Activated CD4-positive, alpha-beta T cell treated with anti-CD3 and anti-CD28 coated beads, Interleukin-2, amount 10 ng/mL, durations not matched to agents 24 days and 14 days (primary cell): ENCODE measurements around the gene CDK3. TPM values are rescaled to one million over a fixed set of nuclear protein-coding genes. Genes with fewer than 3 reads are reported as not detected.
A peak's percentile ranks its signal among the peaks of the same experiment; 100 is the strongest.

Source experiments
- DNase-seq: peaks from one replicate; pipeline ENCODE4 v3.0.0; 2022
- H3K27ac Mint-ChIP-seq: one replicate; pipeline ENCODE4 v1.8.0; 2022; ENCODE audit warnings: mild to moderate bottlenecking, mixed read lengths
- H3K27me3 Mint-ChIP-seq: one replicate; pipeline ENCODE4 v1.8.0; 2022; ENCODE audit warnings: mixed read lengths
- H3K36me3 Mint-ChIP-seq: one replicate; pipeline ENCODE4 v1.8.0; 2022; ENCODE audit warnings: low read depth, mild to moderate bottlenecking, mixed read lengths
- H3K4me1 Mint-ChIP-seq: one replicate; pipeline ENCODE4 v1.8.0; 2021; ENCODE audit warnings: mixed read lengths
- H3K4me3 Mint-ChIP-seq: one replicate; pipeline ENCODE4 v1.8.0; 2022; ENCODE audit warnings: mild to moderate bottlenecking, moderate library complexity, mixed read lengths
- H3K9me3 Mint-ChIP-seq: one replicate; pipeline ENCODE4 v1.8.0; 2021; ENCODE audit warnings: mixed read lengths
- intact Hi-C: fragments of 100-400 bp; cut with micrococcal nuclease; formaldehyde crosslinking; loops from one replicate; pipeline ENCODE4 v1.15.1; 2023
- total RNA-seq: library from RNA; stranded (reverse); gene quantifications from 2 replicates; pipeline ENCODE4 v1.2.3, GENCODE V29; 2022

CDK3 gene
- total RNA-seq, 1 donor from 2014 or later: 7.4 TPM

DNA sequence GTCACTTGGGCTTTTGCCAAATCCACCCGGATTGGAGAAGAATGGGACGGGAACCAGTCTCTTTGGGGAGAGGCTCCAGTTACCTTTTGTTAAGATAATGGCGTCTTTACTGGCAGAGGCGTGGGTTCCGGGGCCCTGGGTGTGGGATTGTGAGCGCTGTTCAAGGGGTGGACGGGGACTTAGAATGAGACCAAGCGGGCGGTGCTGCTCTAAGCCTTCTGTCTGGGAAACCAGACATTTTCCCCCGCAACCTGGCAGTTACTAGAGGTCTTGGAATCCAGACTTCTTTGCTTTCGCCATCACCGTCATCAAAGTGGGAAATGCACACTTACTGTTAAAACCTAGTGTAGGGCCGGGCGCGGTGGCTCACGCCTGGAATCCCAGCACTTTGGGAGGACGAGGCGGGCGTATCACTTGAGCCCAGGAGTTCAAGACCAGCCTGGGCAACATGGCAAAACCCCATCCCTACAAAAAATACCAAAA, 20.9 kb upstream of the CDK3 start:
- no peak for DNase-seq
- Mint-ChIP-seq H3K9me3 (no peaks in the 10 kb centered on the region), H3K27me3 (no peaks in the 10 kb centered on the region), H3K4me1 (peaks cover 30% of the 10 kb centered on the region), H3K27ac (peak overlapping the region; percentile 97), H3K36me3 (peaks cover 5% of the 10 kb centered on the region), H3K4me3 (peak overlapping the region; percentile 98)
- intact Hi-C loops: loop anchor here (1.0 to 2.0 kb wide), 4 partner anchors 17 to 125 kb away; partner anchors contain the start of genes FBF1, MRPL38 and WBP2

- Mint-ChIP-seq H3K4me1 (peaks cover 28% of the 10 kb centered on the region), H3K36me3 (peaks cover 4% of the 10 kb centered on the region), H3K4me3 (peak overlapping the region; percentile 98), H3K27me3 (no peaks in the 10 kb centered on the region), H3K27ac (peak overlapping the region; percentile 97), H3K9me3 (no peaks in the 10 kb centered on the region)
- DNase-seq: no peak
- intact Hi-C loops: no loop called here
These were observed 20.3 kb upstream of the CDK3 start for GRCh38 chr17:75980188-75981018.

- Mint-ChIP-seq H3K4me3 (peak overlapping the region; percentile 98), H3K27ac (peak overlapping the region; percentile 97), H3K4me1 (peaks cover 24% of the 10 kb centered on the region), H3K36me3 (peaks cover 2% of the 10 kb centered on the region), H3K27me3 (no peaks in the 10 kb centered on the region), H3K9me3 (no peaks in the 10 kb centered on the region)
- DNase-seq: no peak
- intact Hi-C loops: no loop called here
These were observed 19.5 kb upstream of the CDK3 start for GRCh38 chr17:75981019-75981615.

DNA sequence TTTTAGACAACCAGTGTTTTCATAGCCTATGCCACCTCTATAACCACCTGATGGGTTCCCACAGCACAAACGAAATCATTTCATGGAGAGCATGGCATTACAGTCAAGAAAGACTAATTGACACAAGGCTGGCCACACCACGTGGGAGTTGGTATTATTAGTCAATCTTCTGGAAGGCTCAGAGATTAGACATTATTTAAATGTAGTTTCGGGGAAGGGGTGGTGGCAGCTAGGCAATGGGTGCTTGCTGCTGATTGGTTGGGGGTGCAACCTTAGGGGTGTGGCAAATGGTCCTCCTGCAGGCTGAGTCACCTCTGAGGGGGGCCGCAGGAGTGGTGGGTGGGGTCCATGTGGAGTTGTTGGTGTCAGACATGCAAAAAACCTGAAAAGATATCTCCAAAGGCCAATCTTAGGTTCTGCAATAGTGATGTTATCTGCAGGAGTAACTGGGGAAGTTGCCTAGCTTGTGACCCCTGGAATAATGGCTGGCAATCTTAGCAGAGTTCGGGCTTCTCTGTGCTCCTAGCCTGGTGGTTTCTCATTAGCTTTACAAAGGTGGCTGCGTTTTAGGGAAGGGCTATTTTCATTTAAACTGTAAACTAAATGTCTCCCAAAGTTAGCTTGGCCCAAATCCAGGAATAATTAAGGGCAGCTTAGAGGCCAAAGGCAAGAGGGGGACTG, 17.0 kb upstream of the CDK3 start:
- Mint-ChIP-seq H3K27me3 (no peaks in the 10 kb centered on the region), H3K36me3 (no peaks in the 10 kb centered on the region), H3K9me3 (no peaks in the 10 kb centered on the region), H3K4me3 (no peak overlapping the region), H3K27ac (no peak overlapping the region), H3K4me1 (peaks cover 12% of the 10 kb centered on the region)
- intact Hi-C loops: no loop called here
- no peak for DNase-seq

DNA sequence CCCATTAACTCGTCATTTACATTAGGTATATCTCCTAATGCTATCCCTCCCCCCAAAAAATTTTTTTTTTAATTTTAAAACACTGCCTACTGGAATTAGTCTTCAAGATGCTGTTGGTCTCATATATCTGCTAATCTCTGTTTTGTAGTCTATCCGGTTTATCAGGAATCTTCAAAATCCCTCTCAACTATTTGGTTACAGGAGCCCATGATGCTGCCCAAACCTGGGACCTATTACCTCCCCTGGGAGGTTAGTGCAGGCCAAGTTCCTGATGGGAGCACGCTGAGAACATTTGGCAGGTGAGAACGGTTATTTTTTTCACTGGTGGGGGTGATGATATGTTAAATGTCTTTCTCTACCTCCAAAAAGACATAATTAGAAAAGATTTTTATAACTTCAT, 14.7 kb upstream of the CDK3 start:
- no peaks in the 10 kb centered on the region for H3K9me3 Mint-ChIP-seq
- intact Hi-C loops: no loop called here
- DNase-seq: no peak

GRCh38 chr17:75987041-75987440, 13.6 kb upstream of the CDK3 start:
- Mint-ChIP-seq H3K36me3 (peaks cover 4% of the 10 kb centered on the region), H3K27ac (no peak overlapping the region), H3K9me3 (no peaks in the 10 kb centered on the region), H3K4me1 (peaks cover 1% of the 10 kb centered on the region), H3K27me3 (no peaks in the 10 kb centered on the region), H3K4me3 (no peak overlapping the region)
- intact Hi-C loops: no loop called here
- no peak for DNase-seq

More for the DNA sequence above, 14.7 kb upstream of the CDK3 start:
- Mint-ChIP-seq H3K36me3 (no peaks in the 10 kb centered on the region), H3K4me1 (peaks cover 2% of the 10 kb centered on the region), H3K4me3 (no peak overlapping the region), H3K27ac (no peak overlapping the region), H3K27me3 (no peaks in the 10 kb centered on the region)

- H3K4me3 Mint-ChIP-seq: no peak overlapping the region
- DNase-seq: no peak
- H3K9me3 Mint-ChIP-seq: no peaks in the 10 kb centered on the region
- no peak overlapping the region for H3K27ac Mint-ChIP-seq
- intact Hi-C loops: no loop called here
- H3K36me3 Mint-ChIP-seq: peaks cover 8% of the 10 kb centered on the region
- H3K4me1 Mint-ChIP-seq: peaks cover 5% of the 10 kb centered on the region
- no peaks in the 10 kb centered on the region for H3K27me3 Mint-ChIP-seq
These were observed 9.3 kb upstream of the CDK3 start for GRCh38 chr17:75991396-75991795.

- intact Hi-C loops: no loop called here
- H3K4me1 Mint-ChIP-seq: peaks cover 19% of the 10 kb centered on the region
These were observed 5.8 kb upstream of the CDK3 start for GRCh38 chr17:75994802-75995370.

DNA sequence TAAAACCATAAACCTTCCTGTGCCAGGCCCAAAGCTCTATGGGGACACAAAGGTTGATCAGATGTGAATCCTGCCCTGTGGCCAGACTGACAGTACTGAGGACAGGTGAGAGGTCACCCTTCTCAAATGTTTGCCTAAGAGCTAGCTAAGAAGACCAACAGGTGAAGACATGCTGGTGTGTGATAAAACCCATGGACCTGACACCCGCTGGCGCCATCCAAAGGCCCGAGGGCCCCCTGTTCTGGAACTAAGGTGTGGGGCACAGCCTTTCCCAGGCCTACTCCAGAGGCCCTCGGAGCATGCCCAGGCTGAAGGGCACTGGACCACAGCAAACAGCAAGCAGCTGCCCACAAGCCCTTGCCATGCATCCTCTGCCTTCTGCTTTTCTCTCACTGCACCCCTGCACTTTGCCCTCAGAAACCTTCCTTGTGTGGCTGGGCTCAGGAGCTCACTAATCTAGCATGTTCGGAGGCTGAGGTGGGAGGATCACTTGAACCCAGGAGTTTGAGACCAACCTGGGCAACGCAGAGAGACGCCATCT, 5.2 kb upstream of the CDK3 start:
- Mint-ChIP-seq H3K36me3 (peaks cover 8% of the 10 kb centered on the region), H3K4me3 (no peak overlapping the region), H3K4me1 (peaks cover 19% of the 10 kb centered on the region), H3K9me3 (no peaks in the 10 kb centered on the region), H3K27ac (peak overlapping the region; percentile 71), H3K27me3 (no peaks in the 10 kb centered on the region)
- intact Hi-C loops: no loop called here
- no peak for DNase-seq

More at GRCh38 chr17:75994802-75995370, 5.8 kb upstream of the CDK3 start:
- no peak overlapping the region for H3K27ac Mint-ChIP-seq
- H3K9me3 Mint-ChIP-seq: no peaks in the 10 kb centered on the region
- no peak for DNase-seq
- no peak overlapping the region for H3K4me3 Mint-ChIP-seq
- no peaks in the 10 kb centered on the region for H3K27me3 Mint-ChIP-seq
- H3K36me3 Mint-ChIP-seq: peaks cover 8% of the 10 kb centered on the region

- intact Hi-C loops: loop anchor here (2.0 kb wide), 1 partner anchor 18 kb away; the partner anchor contains the start of genes ACOX1 and TEN1
- Mint-ChIP-seq H3K4me1 (peaks cover 19% of the 10 kb centered on the region), H3K27ac (peak overlapping the region; percentile 79), H3K27me3 (no peaks in the 10 kb centered on the region), H3K4me3 (peak overlapping the region; percentile 65), H3K36me3 (peaks cover 4% of the 10 kb centered on the region), H3K9me3 (no peaks in the 10 kb centered on the region)
- peak; percentile 83 for DNase-seq
These were observed 3.7 kb upstream of the CDK3 start for GRCh38 chr17:75996665-75997590.

GRCh38 chr17:75998327-75998795, 2.3 kb upstream of the CDK3 start:
- intact Hi-C loops: no loop called here
- Mint-ChIP-seq H3K27ac (peak overlapping the region; percentile 29), H3K9me3 (no peaks in the 10 kb centered on the region), H3K27me3 (no peaks in the 10 kb centered on the region), H3K4me3 (no peak overlapping the region), H3K36me3 (peaks cover 3% of the 10 kb centered on the region), H3K4me1 (peaks cover 19% of the 10 kb centered on the region)
- DNase-seq: no peak

DNA sequence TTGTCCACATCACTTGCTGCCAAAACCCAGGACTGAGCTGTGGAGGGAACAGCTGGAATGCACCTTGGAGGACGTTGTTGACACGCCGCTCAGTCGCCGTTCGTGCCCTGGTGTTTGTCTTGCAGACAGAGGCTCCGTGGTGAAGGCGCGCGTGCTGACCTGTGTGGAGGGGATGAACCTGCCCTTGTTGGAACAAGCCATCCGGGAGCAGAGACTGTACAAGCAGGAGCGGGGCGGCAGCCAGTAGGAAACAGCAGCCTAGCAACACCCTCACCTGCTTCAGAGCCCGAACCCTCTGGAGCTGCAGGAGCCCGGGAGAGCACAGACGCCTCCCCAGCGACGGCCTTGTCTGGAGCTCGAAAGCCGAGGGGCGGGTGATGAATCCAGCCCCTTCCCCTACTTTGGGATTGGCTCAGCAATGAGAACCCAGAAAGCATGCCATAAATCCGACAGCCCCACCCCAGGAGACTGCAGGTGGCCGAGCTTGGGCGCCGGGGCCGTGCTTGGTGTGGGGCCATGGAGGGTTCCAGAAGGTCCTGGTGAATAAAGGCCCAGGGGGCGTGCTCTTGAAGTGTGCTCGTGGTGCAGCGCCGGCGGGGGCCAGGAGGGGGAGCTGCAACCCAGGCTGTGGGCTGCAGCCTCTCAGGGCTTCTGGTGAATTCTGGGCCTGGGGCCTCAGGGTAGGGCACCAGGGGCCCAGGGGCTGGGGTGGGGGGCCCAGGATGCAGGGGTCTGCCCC, 470 bp upstream of the CDK3 start:
- H3K9me3 Mint-ChIP-seq: no peaks in the 10 kb centered on the region
- peaks cover 17% of the 10 kb centered on the region for H3K4me1 Mint-ChIP-seq
- peaks cover 2% of the 10 kb centered on the region for H3K36me3 Mint-ChIP-seq
- H3K4me3 Mint-ChIP-seq: no peak overlapping the region
- H3K27me3 Mint-ChIP-seq: no peaks in the 10 kb centered on the region
- no peak overlapping the region for H3K27ac Mint-ChIP-seq
- peak; percentile 92 for DNase-seq
- intact Hi-C loops: no loop called here
